ENCODE measurements around the gene E2F7. TPM values are rescaled to one million over a fixed set of nuclear protein-coding genes. Genes with fewer than 3 reads are reported as not detected.

The E2F7 gene
- total and polyA plus RNA-seq, 2 experiments from 2014 or later = 1.8 to 3.7 TPM

GRCh38 chr12:77045183-77045582 is 20.2 kb downstream of the E2F7 start:
- H3K4me1 ChIP-seq (ENCODE audit: low read depth) = no peaks in the 10 kb centered on the region
- H3K27me3 ChIP-seq = no peaks in the 10 kb centered on the region
- no peak overlapping the region for H3K27ac ChIP-seq
- DNase-seq (ENCODE audit: low read depth in 1 of 2, low spot score in 1 of 2) = no peak
- no peaks in the 10 kb centered on the region for H3K9me3 ChIP-seq (ENCODE audit: low read depth)
- no peak for TF ChIP-seq CTCF (IDR thresholded peaks at IDR 0.05; ENCODE audit: low read depth, low read length)
- no peaks in the 10 kb centered on the region for H3K36me3 ChIP-seq
- H3K4me3 ChIP-seq = no peak overlapping the region

- no peak for DNase-seq (ENCODE audit: low read depth in 1 of 2, low spot score in 1 of 2)
- no peak overlapping the region for H3K27ac ChIP-seq
- no peaks in the 10 kb centered on the region for H3K36me3 ChIP-seq
- no peaks in the 10 kb centered on the region for H3K9me3 ChIP-seq (ENCODE audit: low read depth)
- H3K4me3 ChIP-seq = no peak overlapping the region
- H3K4me1 ChIP-seq (ENCODE audit: low read depth) = no peaks in the 10 kb centered on the region
- H3K27me3 ChIP-seq = no peaks in the 10 kb centered on the region
- no peak for TF ChIP-seq CTCF (IDR thresholded peaks at IDR 0.05; ENCODE audit: low read depth, low read length)
These were observed 20.6 kb downstream of the E2F7 start for GRCh38 chr12:77044721-77045120.

GRCh38 chr12:77042833-77043232 is 22.5 kb downstream of the E2F7 start:
- TF ChIP-seq CTCF (IDR thresholded peaks at IDR 0.05; ENCODE audit: low read depth, low read length) = no peak
- no peaks in the 10 kb centered on the region for H3K36me3 ChIP-seq

GRCh38 chr12:77040231-77040630 is 25.1 kb downstream of the E2F7 start:
- no peak for DNase-seq (ENCODE audit: low read depth in 1 of 2, low spot score in 1 of 2)
- no peaks in the 10 kb centered on the region for H3K9me3 ChIP-seq (ENCODE audit: low read depth)
- no peak overlapping the region for H3K4me3 ChIP-seq
- no peak for TF ChIP-seq CTCF (IDR thresholded peaks at IDR 0.05; ENCODE audit: low read depth, low read length)
- no peak overlapping the region for H3K27ac ChIP-seq
- no peaks in the 10 kb centered on the region for H3K4me1 ChIP-seq (ENCODE audit: low read depth)
- H3K36me3 ChIP-seq = no peaks in the 10 kb centered on the region
- H3K27me3 ChIP-seq = no peaks in the 10 kb centered on the region

More at GRCh38 chr12:77042833-77043232, 22.5 kb downstream of the E2F7 start:
- Histone ChIP-seq H3K27ac (no peak overlapping the region), H3K27me3 (no peaks in the 10 kb centered on the region), H3K9me3 (ENCODE audit: low read depth) (no peaks in the 10 kb centered on the region), H3K4me1 (ENCODE audit: low read depth) (no peaks in the 10 kb centered on the region), H3K4me3 (no peak overlapping the region)
- no peak for DNase-seq (ENCODE audit: low read depth in 1 of 2, low spot score in 1 of 2)

- Histone ChIP-seq H3K27me3 (no peaks in the 10 kb centered on the region), H3K4me1 (ENCODE audit: low read depth) (no peaks in the 10 kb centered on the region), H3K4me3 (no peak overlapping the region), H3K36me3 (no peaks in the 10 kb centered on the region), H3K9me3 (ENCODE audit: low read depth) (no peaks in the 10 kb centered on the region), H3K27ac (no peak overlapping the region)
- TF ChIP-seq CTCF (IDR thresholded peaks at IDR 0.05; ENCODE audit: low read depth, low read length) = no peak
- no peak for DNase-seq (ENCODE audit: low read depth in 1 of 2, low spot score in 1 of 2)
These were observed 30.1 kb downstream of the E2F7 start for GRCh38 chr12:77035226-77035625.

All from cardiac muscle cell (in vitro differentiated cells and primary cell).